CD4-positive, alpha-beta memory T cell (primary cell): Measurements from ENCODE around the gene SCN2B. TPM values are rescaled to one million over a fixed set of nuclear protein-coding genes. Genes with fewer than 3 reads are reported as not detected.
A peak's percentile ranks its signal among the peaks of the same experiment; 100 is the strongest.

ENCODE experiments used
- CTCF ChIA-PET: fragments of 350-600 bp; sonication (Branson Sonifier 250); formaldehyde crosslinking; loops from one replicate; lab custom pipeline; 2021; ENCODE audit warnings: inconsistent platforms; ENCODE audit not compliant: partially characterized antibody; lab: Charles Lee
- POLR2A ChIA-PET: fragments of 350-600 bp; sonication (Branson Sonifier 250); formaldehyde crosslinking; loops from one replicate; lab custom pipeline; 2021; ENCODE audit not compliant: partially characterized antibody; lab: Charles Lee
- DNase-seq, 5 donors: peaks; one replicate each; pipeline versions ENCODE4 v3.0.0 to v3.0.0-alpha.2; 2020 to 2022; ENCODE audit warnings: mixed read lengths in 1 of 5
- H3K27ac ChIP-seq: one replicate; pipeline ENCODE4 v1.7.0; 2013; ENCODE audit warnings: low read depth, low read length
- H3K27me3 ChIP-seq: 2 replicates; pipeline ENCODE4 v1.7.0; 2013; ENCODE audit warnings: mild to moderate bottlenecking, low read length, moderate library complexity; ENCODE audit not compliant: insufficient read depth
- H3K36me3 ChIP-seq: 2 replicates; pipeline ENCODE4 v1.7.0; 2013; ENCODE audit warnings: mild to moderate bottlenecking, low read length, moderate library complexity; ENCODE audit not compliant: insufficient read depth
- H3K4me1 ChIP-seq: 2 replicates; pipeline ENCODE4 v1.7.0; 2013; ENCODE audit warnings: mild to moderate bottlenecking, low read length, moderate library complexity; ENCODE audit not compliant: insufficient read depth
- H3K4me3 ChIP-seq, 2 donors: one replicate each; pipeline ENCODE4 v1.7.0; 2013; ENCODE audit warnings: low read length in 2 of 2, mild to moderate bottlenecking in 1 of 2
- H3K9me3 ChIP-seq, 2 donors: one replicate each; pipeline ENCODE4 v1.7.0; 2013; ENCODE audit warnings: low read length in 2 of 2, control low read depth in 1 of 2; ENCODE audit not compliant: control insufficient read depth in 1 of 2
- H3K27ac Mint-ChIP-seq, 7 donors: one replicate each; pipeline ENCODE4 v1.8.0; 2020 to 2021; ENCODE audit warnings: mixed read lengths in 7 of 7, mild to moderate bottlenecking in 6 of 7, inconsistent platforms in 3 of 7, moderate library complexity in 3 of 7
- H3K27me3 Mint-ChIP-seq, 2 donors: one replicate each; pipeline ENCODE4 v1.8.0; 2020 to 2021; ENCODE audit warnings: mixed read lengths in 2 of 2
- H3K36me3 Mint-ChIP-seq, 2 donors: one replicate each; pipeline ENCODE4 v1.8.0; 2020 to 2021; ENCODE audit warnings: mixed read lengths in 2 of 2, inconsistent platforms in 1 of 2, mild to moderate bottlenecking in 1 of 2
- H3K4me1 Mint-ChIP-seq, 4 donors: one replicate each; pipeline ENCODE4 v1.8.0; 2020 to 2021; ENCODE audit warnings: mixed read lengths in 4 of 4, mild to moderate bottlenecking in 1 of 4
- H3K4me3 Mint-ChIP-seq, 8 donors: one replicate each; pipeline ENCODE4 v1.8.0; 2020 to 2021; ENCODE audit warnings: mixed read lengths in 8 of 8, mild to moderate bottlenecking in 7 of 8, moderate library complexity in 6 of 8, inconsistent platforms in 3 of 8
- H3K9me3 Mint-ChIP-seq, 8 donors: one replicate each; pipeline ENCODE4 v1.8.0; 2020 to 2021; ENCODE audit warnings: mixed read lengths in 8 of 8, mild to moderate bottlenecking in 5 of 8, inconsistent platforms in 3 of 8, moderate library complexity in 1 of 8
- intact Hi-C: fragments of 100-400 bp; cut with micrococcal nuclease; formaldehyde crosslinking; loops from one replicate; pipeline ENCODE4 v1.15.1; 2023
- polyA plus RNA-seq, 2 donors: library from polyadenylated mRNA; unstranded; fragments of 300-500 nt; fragmentation: Illumina TruSeq; gene quantifications; one replicate each; pipeline ENCODE4 v1.2.3, GENCODE V29; 2021
- total RNA-seq, 2 experiments: library from RNA; stranded (reverse); gene quantifications; one replicate each; pipeline ENCODE4 v1.2.3, GENCODE V29; 2021

Gene SCN2B
- total and polyA plus RNA-seq, 4 experiments from 2014 or later, result not detected

DNA sequence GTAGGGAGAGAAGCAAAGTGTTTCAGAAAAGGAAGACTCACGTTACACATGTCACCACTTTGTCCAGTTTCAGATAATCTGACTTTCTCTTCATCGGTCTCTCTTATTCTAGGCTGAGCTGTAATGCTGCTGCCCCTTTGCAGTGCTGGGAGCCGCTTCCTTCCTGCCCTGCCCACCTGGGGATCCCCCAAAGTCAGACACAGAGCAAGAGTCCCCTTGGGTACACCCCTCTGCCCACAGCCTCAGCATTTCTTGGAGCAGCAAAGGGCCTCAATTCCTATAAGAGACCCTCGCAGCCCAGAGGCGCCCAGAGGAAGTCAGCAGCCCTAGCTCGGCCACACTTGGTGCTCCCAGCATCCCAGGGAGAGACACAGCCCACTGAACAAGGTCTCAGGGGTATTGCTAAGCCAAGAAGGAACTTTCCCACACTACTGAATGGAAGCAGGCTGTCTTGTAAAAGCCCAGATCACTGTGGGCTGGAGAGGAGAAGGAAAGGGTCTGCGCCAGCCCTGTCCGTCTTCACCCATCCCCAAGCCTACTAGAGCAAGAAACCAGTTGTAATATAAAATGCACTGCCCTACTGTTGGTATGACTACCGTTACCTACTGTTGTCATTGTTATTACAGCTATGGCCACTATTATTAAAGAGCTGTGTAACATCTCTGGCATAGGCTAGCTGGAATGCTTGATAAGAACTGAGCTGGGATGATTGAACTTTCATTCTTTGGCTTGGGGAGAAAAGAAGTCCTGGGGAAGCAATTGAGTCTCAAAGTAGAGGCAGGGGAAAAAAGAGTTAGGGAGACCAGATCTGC is 58.4 kb downstream of the SCN2B start:
- Mint-ChIP-seq H3K36me3 (no peaks in the 10 kb centered on the region), H3K4me3 (peak overlapping the region in 1 of 8 donors; percentile 7), H3K9me3 (no peaks in the 10 kb centered on the region), H3K27ac (peak overlapping the region in 1 of 7 donors; percentile 79), H3K27me3 (peaks cover 12 to 21% of the 10 kb centered on the region in 2 donors), H3K4me1 (peaks cover 4 to 17% (median 11%) of the 10 kb centered on the region in 4 donors)
- Histone ChIP-seq H3K4me3 (no peak overlapping the region), H3K4me1 (peaks cover 4% of the 10 kb centered on the region), H3K27ac (no peak overlapping the region), H3K9me3 (no peaks in the 10 kb centered on the region), H3K27me3 (peaks cover 5% of the 10 kb centered on the region), H3K36me3 (no peaks in the 10 kb centered on the region)
- POLR2A ChIA-PET, result no interaction called here
- CTCF ChIA-PET, result interaction anchor here (1.1 kb wide), 1 partner anchor 692 kb away, joined by 3 read pairs; no protein-coding TSS in a partner anchor
- intact Hi-C loops, result no loop called here
- peak in 1 of 5 donors; percentile 8 for DNase-seq

DNA sequence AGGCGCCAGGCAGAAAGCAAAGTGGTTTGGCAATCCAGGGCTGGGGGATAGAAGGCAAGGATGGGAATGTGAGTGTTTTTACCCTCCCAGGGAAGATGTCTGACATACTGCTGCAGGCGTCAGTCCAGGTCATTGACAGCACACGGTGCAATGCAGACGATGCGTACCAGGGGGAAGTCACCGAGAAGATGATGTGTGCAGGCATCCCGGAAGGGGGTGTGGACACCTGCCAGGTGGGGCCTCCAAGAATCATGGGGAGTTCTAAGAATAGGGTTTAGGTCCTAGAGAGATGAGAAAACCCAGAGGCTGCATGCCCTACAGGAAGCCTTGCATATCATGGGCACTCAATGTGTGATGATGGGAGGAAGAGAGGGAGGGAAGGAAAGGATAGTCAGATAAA is 61.4 kb downstream of the SCN2B start:
- H3K4me3 ChIP-seq, result no peak overlapping the region
- DNase-seq, result no peak
- H3K9me3 ChIP-seq, result no peaks in the 10 kb centered on the region
- Mint-ChIP-seq H3K27ac (peak overlapping the region in 2 of 7 donors; percentile 22 to 80), H3K36me3 (no peaks in the 10 kb centered on the region), H3K4me3 (no peak overlapping the region), H3K4me1 (peaks cover 4 to 17% (median 11%) of the 10 kb centered on the region in 4 donors), H3K9me3 (no peaks in the 10 kb centered on the region), H3K27me3 (peaks cover 12 to 19% of the 10 kb centered on the region in 2 donors)
- H3K27ac ChIP-seq, result no peak overlapping the region
- intact Hi-C loops, result no loop called here
- POLR2A ChIA-PET, result no interaction called here
- peaks cover 4% of the 10 kb centered on the region for H3K4me1 ChIP-seq
- no peaks in the 10 kb centered on the region for H3K36me3 ChIP-seq
- CTCF ChIA-PET, result no interaction called here
- H3K27me3 ChIP-seq, result peaks cover 5% of the 10 kb centered on the region

DNA sequence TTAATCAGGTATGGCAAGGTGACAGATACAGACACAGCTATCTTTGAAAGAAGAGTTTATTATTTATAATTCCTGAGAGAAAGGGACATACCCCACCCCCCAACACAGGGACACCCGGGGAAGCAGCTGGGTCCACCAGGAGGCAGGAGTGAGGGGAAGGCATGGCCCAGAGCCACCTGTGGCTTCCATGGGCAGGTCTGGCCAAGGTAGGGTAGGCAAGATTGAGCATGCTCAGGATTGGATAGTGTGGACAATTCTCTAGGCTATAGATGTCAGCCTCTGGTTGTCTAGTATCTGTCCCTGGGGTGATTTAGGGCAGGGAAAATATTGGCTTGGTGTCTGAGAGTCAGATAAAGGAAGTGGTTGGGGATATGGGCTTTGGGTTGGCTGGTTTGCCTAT is 62.2 kb downstream of the SCN2B start:
- Mint-ChIP-seq H3K4me1 (peaks cover 4 to 17% (median 11%) of the 10 kb centered on the region in 4 donors), H3K4me3 (no peak overlapping the region), H3K36me3 (no peaks in the 10 kb centered on the region), H3K9me3 (no peaks in the 10 kb centered on the region), H3K27ac (peak overlapping the region in 1 of 7 donors; percentile 13), H3K27me3 (peaks cover 12 to 16% of the 10 kb centered on the region in 2 donors)
- DNase-seq, result no peak
- Histone ChIP-seq H3K27ac (no peak overlapping the region), H3K36me3 (no peaks in the 10 kb centered on the region), H3K4me3 (no peak overlapping the region), H3K9me3 (no peaks in the 10 kb centered on the region), H3K27me3 (peaks cover 5% of the 10 kb centered on the region), H3K4me1 (peaks cover 4% of the 10 kb centered on the region)
- CTCF ChIA-PET, result interaction anchor here (1.0 kb wide), 1 partner anchor 17 kb away, joined by 3 read pairs; no protein-coding TSS in a partner anchor
- intact Hi-C loops, result no loop called here
- POLR2A ChIA-PET, result no interaction called here

DNA sequence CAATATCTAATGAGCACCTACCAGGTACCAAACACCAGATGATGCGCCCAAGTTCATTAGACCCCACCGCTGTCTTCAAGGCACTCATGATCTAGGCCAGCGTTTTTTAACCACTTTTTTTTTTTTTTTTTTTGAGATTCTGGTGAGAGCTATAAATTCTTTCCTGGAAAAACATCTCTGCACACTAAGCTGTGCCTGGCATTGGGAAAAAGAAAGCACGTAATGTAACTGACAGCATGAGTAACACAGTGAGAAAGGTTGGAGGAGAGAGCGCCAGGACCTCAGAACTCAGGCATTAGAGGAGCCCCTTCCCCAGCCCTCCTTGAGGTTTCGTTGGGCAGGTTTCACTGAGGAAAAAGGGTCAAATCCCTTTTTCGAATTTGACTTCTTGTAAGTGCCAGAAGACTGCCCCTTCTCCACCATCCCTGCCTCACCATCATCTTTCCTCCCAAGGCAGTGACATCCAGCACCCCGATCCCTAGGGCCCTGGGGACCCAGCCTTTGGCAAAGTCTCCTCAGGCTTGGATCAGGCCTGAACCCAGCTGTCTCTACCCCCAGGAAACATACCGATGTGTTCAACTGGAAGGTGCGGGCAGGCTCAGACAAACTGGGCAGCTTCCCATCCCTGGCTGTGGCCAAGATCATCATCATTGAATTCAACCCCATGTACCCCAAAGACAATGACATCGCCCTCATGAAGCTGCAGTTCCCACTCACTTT is 63.6 kb downstream of the SCN2B start:
- peak overlapping the region in 1 of 7 donors; percentile 16 for H3K27ac Mint-ChIP-seq

More for the DNA sequence above, 63.6 kb downstream of the SCN2B start:
- ChIA-PET CTCF (interaction anchor here (0.7 to 1.0 kb wide), 2 partner anchors 59 to 254 kb away, joined by 3 to 5 read pairs; no protein-coding TSS in a partner anchor), POLR2A (no interaction called here)
- H3K27me3 ChIP-seq, result peaks cover 5% of the 10 kb centered on the region
- Mint-ChIP-seq H3K4me3 (no peak overlapping the region), H3K9me3 (no peaks in the 10 kb centered on the region), H3K36me3 (no peaks in the 10 kb centered on the region), H3K27me3 (peaks cover 9 to 10% of the 10 kb centered on the region in 2 donors), H3K4me1 (peaks cover 4 to 17% (median 10%) of the 10 kb centered on the region in 4 donors)
- no peaks in the 10 kb centered on the region for H3K9me3 ChIP-seq
- H3K4me3 ChIP-seq, result no peak overlapping the region
- intact Hi-C loops, result no loop called here
- peaks cover 4% of the 10 kb centered on the region for H3K4me1 ChIP-seq
- H3K36me3 ChIP-seq, result no peaks in the 10 kb centered on the region
- H3K27ac ChIP-seq, result no peak overlapping the region
- DNase-seq, result no peak

Other genes starting within 250 kb of the SCN2B start
- 1 to 10 TPM; 3.7 to 4.0 TPM for gene TMPRSS13, start 247.2 kb downstream of the SCN2B start, total RNA-seq
- gene TMPRSS13, start 247.2 kb downstream of the SCN2B start, polyA plus RNA-seq, result under 1 TPM; 0.45 to 0.94 TPM
- gene IL10RA, start 190.2 kb downstream of the SCN2B start, total RNA-seq, result 100 to 1,000 TPM; 398 to 406 TPM
- gene IL10RA, start 190.2 kb downstream of the SCN2B start, polyA plus RNA-seq, result 100 to 1,000 TPM; 362 to 468 TPM
- under 1 TPM in 1 of 2 experiments, not detected in 1; 0.33 TPM for gene TMPRSS4, start 99.6 kb downstream of the SCN2B start, total RNA-seq
- not detected for gene TMPRSS4, start 99.6 kb downstream of the SCN2B start, polyA plus RNA-seq
- gene SMIM35, start 89.7 kb downstream of the SCN2B start, total RNA-seq, result under 1 TPM; 0.44 to 0.55 TPM
- under 1 TPM; 0.21 to 0.76 TPM for gene SMIM35, start 89.7 kb downstream of the SCN2B start, polyA plus RNA-seq
- gene SCN4B, start 23.8 kb downstream of the SCN2B start, total RNA-seq, result not detected
- gene SCN4B, start 23.8 kb downstream of the SCN2B start, polyA plus RNA-seq, result not detected
- gene JAML, start 48.4 kb upstream of the SCN2B start, total RNA-seq, result 100 to 1,000 TPM; 115 to 116 TPM
- 100 to 1,000 TPM; 169 to 194 TPM for gene JAML, start 48.4 kb upstream of the SCN2B start, polyA plus RNA-seq
- gene MPZL3, start 75.7 kb upstream of the SCN2B start, total RNA-seq, result 10 to 100 TPM; 29.9 to 32.0 TPM
- gene MPZL3, start 75.7 kb upstream of the SCN2B start, polyA plus RNA-seq, result 10 to 100 TPM; 12.3 to 12.6 TPM
- gene MPZL2, start 87.7 kb upstream of the SCN2B start, total RNA-seq, result 1 to 10 TPM; 2.9 to 3.7 TPM
- 1 to 10 TPM in 1 of 2 donors, under 1 TPM in 1; 0.64 to 4.2 TPM for gene MPZL2, start 87.7 kb upstream of the SCN2B start, polyA plus RNA-seq
- 100 to 1,000 TPM; 581 to 618 TPM for gene CD3E, start 128.1 kb upstream of the SCN2B start, total RNA-seq
- gene CD3E, start 128.1 kb upstream of the SCN2B start, polyA plus RNA-seq, result 100 to 1,000 TPM; 627 to 999 TPM
- 100 to 1,000 TPM; 338 to 343 TPM for gene CD3D, start 166.1 kb upstream of the SCN2B start, total RNA-seq
- gene CD3D, start 166.1 kb upstream of the SCN2B start, polyA plus RNA-seq, result 1,000 to 10,000 TPM in 1 of 2 donors, 100 to 1,000 TPM in 1; 993 to 1,046 TPM
- 100 to 1,000 TPM; 191 to 205 TPM for gene CD3G, start 167.7 kb upstream of the SCN2B start, total RNA-seq
- 100 to 1,000 TPM; 131 to 417 TPM for gene CD3G, start 167.7 kb upstream of the SCN2B start, polyA plus RNA-seq
- gene UBE4A, start 183.0 kb upstream of the SCN2B start, total RNA-seq, result 10 to 100 TPM; 50.3 to 52.2 TPM
- gene UBE4A, start 183.0 kb upstream of the SCN2B start, polyA plus RNA-seq, result 10 to 100 TPM; 16.9 to 25.5 TPM
- gene ATP5MG, start 225.0 kb upstream of the SCN2B start, total RNA-seq, result 100 to 1,000 TPM; 158 to 161 TPM
- gene ATP5MG, start 225.0 kb upstream of the SCN2B start, polyA plus RNA-seq, result 100 to 1,000 TPM; 595 to 704 TPM